ENCODE data around the gene SCT. TPM values are rescaled to one million over a fixed set of nuclear protein-coding genes. Genes with fewer than 3 reads are reported as not detected.

Gene SCT
- total RNA-seq, 1 experiment from 2014 or later, result not detected

DNA sequence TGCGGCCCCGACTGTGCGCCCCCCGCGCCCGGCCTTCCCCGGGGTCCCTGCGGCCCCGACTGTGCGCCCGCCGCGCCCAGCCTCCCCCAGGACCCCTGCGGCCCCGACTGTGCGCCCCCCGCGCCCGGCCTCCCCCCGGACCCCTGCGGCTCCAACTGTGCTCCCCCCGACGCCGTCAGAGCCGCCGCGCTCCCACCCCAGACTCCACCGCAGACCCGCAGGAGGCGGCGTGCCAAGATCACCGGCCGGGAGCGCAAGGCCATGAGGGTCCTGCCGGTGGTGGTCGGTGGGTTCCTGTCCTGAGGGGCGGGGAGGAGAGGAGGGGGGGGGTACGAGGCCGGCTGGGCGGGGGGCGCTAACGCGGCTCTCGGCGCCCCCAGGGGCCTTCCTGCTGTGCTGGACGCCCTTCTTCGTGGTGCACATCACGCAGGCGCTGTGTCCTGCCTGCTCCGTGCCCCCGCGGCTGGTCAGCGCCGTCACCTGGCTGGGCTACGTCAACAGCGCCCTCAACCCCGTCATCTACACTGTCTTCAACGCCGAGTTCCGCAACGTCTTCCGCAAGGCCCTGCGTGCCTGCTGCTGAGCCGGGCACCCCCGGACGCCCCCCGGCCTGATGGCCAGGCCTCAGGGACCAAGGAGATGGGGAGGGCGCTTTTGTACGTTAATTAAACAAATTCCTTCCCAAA is 13.2 kb upstream of the SCT start:
- no peaks in the 10 kb centered on the region for H3K4me1 Mint-ChIP-seq (ENCODE audit: low read depth, unreplicated experiment)
- no peaks in the 10 kb centered on the region for H3K27me3 ChIP-seq (replicated peaks; ENCODE audit: control insufficient read depth, insufficient read depth, low read length)
- no peak overlapping the region for H3K27ac Mint-ChIP-seq (ENCODE audit: unreplicated experiment)
- H3K4me1 ChIP-seq, result no peaks in the 10 kb centered on the region
- TF ChIP-seq, protein P1, sequence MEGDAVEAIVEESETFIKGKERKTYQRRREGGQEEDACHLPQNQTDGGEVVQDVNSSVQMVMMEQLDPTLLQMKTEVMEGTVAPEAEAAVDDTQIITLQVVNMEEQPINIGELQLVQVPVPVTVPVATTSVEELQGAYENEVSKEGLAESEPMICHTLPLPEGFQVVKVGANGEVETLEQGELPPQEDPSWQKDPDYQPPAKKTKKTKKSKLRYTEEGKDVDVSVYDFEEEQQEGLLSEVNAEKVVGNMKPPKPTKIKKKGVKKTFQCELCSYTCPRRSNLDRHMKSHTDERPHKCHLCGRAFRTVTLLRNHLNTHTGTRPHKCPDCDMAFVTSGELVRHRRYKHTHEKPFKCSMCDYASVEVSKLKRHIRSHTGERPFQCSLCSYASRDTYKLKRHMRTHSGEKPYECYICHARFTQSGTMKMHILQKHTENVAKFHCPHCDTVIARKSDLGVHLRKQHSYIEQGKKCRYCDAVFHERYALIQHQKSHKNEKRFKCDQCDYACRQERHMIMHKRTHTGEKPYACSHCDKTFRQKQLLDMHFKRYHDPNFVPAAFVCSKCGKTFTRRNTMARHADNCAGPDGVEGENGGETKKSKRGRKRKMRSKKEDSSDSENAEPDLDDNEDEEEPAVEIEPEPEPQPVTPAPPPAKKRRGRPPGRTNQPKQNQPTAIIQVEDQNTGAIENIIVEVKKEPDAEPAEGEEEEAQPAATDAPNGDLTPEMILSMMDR (IDR thresholded peaks at IDR 0.05; ENCODE audit: insufficient read depth in 1 of 2, low read depth in 1 of 2, low read length in 1 of 2, severe bottlenecking in 1 of 2, unreplicated experiment in 1 of 2), result no peak
- POLR2A ChIA-PET, result no interaction called here
- DNase-seq, result no peak
- no peaks in the 10 kb centered on the region; the same call in 1 of the 2 replicates for H3K36me3 ChIP-seq (ENCODE audit: control insufficient read depth, insufficient read depth, low read length)
- no peaks in the 10 kb centered on the region for H3K9me3 ChIP-seq
- H3K4me3 Mint-ChIP-seq (ENCODE audit: unreplicated experiment), result no peak overlapping the region
- H3K9me3 Mint-ChIP-seq (ENCODE audit: unreplicated experiment), result no peaks in the 10 kb centered on the region
- peaks cover 59% of the 10 kb centered on the region for H3K36me3 Mint-ChIP-seq (ENCODE audit: insufficient read depth, unreplicated experiment)
- H3K27me3 Mint-ChIP-seq (ENCODE audit: insufficient read depth, unreplicated experiment), result no peaks in the 10 kb centered on the region
- H3K4me3 ChIP-seq (ENCODE audit: low read depth, low read length), result no peak overlapping the region
- BruUV-seq (replicated peaks), result no TSS peak
- intact Hi-C loops (cut with micrococcal nuclease; ENCODE audit: unreplicated experiment), result no loop called here
- CTCF ChIA-PET, result no interaction called here

DNA sequence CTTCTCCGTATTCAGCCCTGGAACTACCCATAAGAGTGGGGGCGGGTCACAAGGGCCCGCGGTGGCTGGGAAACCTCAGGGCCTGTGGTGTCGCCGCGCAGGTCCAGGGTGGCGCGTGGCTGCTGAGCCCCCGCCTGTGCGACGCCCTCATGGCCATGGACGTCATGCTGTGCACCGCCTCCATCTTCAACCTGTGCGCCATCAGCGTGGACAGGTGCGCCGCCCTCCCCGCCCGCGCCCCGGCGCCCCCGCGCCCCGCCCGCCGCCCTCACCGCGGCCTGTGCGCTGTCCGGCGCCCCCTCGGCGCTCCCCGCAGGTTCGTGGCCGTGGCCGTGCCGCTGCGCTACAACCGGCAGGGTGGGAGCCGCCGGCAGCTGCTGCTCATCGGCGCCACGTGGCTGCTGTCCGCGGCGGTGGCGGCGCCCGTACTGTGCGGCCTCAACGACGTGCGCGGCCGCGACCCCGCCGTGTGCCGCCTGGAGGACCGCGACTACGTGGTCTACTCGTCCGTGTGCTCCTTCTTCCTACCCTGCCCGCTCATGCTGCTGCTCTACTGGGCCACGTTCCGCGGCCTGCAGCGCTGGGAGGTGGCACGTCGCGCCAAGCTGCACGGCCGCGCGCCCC is 12.5 kb upstream of the SCT start:
- Mint-ChIP-seq H3K27ac (ENCODE audit: unreplicated experiment) (no peak overlapping the region), H3K4me3 (ENCODE audit: unreplicated experiment) (no peak overlapping the region), H3K4me1 (ENCODE audit: low read depth, unreplicated experiment) (no peaks in the 10 kb centered on the region), H3K36me3 (ENCODE audit: insufficient read depth, unreplicated experiment) (peaks cover 54% of the 10 kb centered on the region), H3K9me3 (ENCODE audit: unreplicated experiment) (no peaks in the 10 kb centered on the region), H3K27me3 (ENCODE audit: insufficient read depth, unreplicated experiment) (no peaks in the 10 kb centered on the region)
- Histone ChIP-seq H3K36me3 (ENCODE audit: control insufficient read depth, insufficient read depth, low read length) (no peaks in the 10 kb centered on the region; the same call in 1 of the 2 replicates), H3K4me3 (ENCODE audit: low read depth, low read length) (no peak overlapping the region), H3K27me3 (replicated peaks; ENCODE audit: control insufficient read depth, insufficient read depth, low read length) (no peaks in the 10 kb centered on the region), H3K4me1 (no peaks in the 10 kb centered on the region), H3K9me3 (no peaks in the 10 kb centered on the region)
- DNase-seq, result no peak
- no TSS peak for BruUV-seq (replicated peaks)
- ChIA-PET CTCF (interaction anchor here (0.8 kb wide), 1 partner anchor 55 kb away, joined by 3 read pairs; no protein-coding TSS in a partner anchor), POLR2A (no interaction called here)
- intact Hi-C loops (cut with micrococcal nuclease; ENCODE audit: unreplicated experiment), result no loop called here
- TF ChIP-seq, protein P1 (IDR thresholded peaks at IDR 0.05; ENCODE audit: insufficient read depth in 1 of 2, low read depth in 1 of 2, low read length in 1 of 2, severe bottlenecking in 1 of 2, unreplicated experiment in 1 of 2), result no peak

DNA sequence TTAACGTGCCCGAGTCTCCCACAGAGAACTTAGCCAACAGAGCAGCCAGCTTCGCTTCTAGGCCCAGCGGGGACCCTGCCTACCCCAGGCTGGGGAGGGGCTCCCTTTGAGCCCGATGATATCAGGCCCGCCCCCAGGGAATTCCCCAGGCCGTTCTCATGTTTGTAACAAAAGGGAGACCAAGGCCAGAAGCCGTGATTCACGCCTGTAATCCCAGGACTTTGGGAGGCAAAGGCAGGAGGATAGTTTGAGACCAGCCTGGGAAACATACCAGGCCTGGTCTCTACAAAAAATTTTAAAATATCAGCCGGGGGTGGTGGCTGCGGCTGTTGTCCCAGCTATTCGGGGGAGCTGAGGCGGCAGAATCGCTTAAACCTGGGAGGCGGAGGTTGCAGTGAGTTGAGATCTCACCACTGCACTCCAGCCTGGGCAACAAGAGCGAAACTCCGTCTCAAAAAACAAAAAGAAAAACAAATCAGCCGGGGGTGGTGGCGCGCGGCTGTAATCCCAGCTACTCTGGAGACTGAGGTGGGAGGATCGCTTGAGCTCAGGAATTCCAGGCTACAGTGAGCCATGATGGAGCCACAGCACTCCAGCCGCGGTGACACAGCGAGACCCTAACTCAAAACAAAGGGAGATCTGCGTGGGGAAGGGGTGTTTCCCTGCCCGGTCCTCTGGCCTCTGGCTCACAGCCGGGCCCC is 11.8 kb upstream of the SCT start:
- CTCF ChIA-PET, result interaction anchor here (0.8 kb wide), 1 partner anchor 56 kb away, joined by 3 read pairs; no protein-coding TSS in a partner anchor
- no TSS peak for BruUV-seq (replicated peaks)

More for the DNA sequence above, 11.8 kb upstream of the SCT start:
- intact Hi-C loops (cut with micrococcal nuclease; ENCODE audit: unreplicated experiment), result no loop called here
- H3K4me1 Mint-ChIP-seq (ENCODE audit: low read depth, unreplicated experiment), result no peaks in the 10 kb centered on the region
- no peaks in the 10 kb centered on the region for H3K36me3 ChIP-seq (ENCODE audit: control insufficient read depth, insufficient read depth, low read length)
- no peaks in the 10 kb centered on the region for H3K9me3 Mint-ChIP-seq (ENCODE audit: unreplicated experiment)
- H3K4me1 ChIP-seq, result no peaks in the 10 kb centered on the region
- H3K27me3 ChIP-seq (replicated peaks; ENCODE audit: control insufficient read depth, insufficient read depth, low read length), result no peaks in the 10 kb centered on the region
- POLR2A ChIA-PET, result no interaction called here
- peaks cover 49% of the 10 kb centered on the region for H3K36me3 Mint-ChIP-seq (ENCODE audit: insufficient read depth, unreplicated experiment)
- H3K9me3 ChIP-seq, result no peaks in the 10 kb centered on the region
- no peak overlapping the region for H3K4me3 Mint-ChIP-seq (ENCODE audit: unreplicated experiment)
- no peaks in the 10 kb centered on the region for H3K27me3 Mint-ChIP-seq (ENCODE audit: insufficient read depth, unreplicated experiment)
- TF ChIP-seq, protein P1 (IDR thresholded peaks at IDR 0.05; ENCODE audit: insufficient read depth in 1 of 2, low read depth in 1 of 2, low read length in 1 of 2, severe bottlenecking in 1 of 2, unreplicated experiment in 1 of 2), result no peak
- no peak for DNase-seq
- no peak overlapping the region for H3K27ac Mint-ChIP-seq (ENCODE audit: unreplicated experiment)
- H3K4me3 ChIP-seq (ENCODE audit: low read depth, low read length), result no peak overlapping the region
